ENCODE data around the gene ARHGEF17. TPM values are rescaled to one million over a fixed set of nuclear protein-coding genes. Genes with fewer than 3 reads are reported as not detected.

ARHGEF17 gene
- total and polyA plus RNA-seq, 2 of the 13 experiments (the other 11 are each of a cell fraction or from before 2014, with no cell fraction given), result 10.7 to 28.8 TPM

DNA sequence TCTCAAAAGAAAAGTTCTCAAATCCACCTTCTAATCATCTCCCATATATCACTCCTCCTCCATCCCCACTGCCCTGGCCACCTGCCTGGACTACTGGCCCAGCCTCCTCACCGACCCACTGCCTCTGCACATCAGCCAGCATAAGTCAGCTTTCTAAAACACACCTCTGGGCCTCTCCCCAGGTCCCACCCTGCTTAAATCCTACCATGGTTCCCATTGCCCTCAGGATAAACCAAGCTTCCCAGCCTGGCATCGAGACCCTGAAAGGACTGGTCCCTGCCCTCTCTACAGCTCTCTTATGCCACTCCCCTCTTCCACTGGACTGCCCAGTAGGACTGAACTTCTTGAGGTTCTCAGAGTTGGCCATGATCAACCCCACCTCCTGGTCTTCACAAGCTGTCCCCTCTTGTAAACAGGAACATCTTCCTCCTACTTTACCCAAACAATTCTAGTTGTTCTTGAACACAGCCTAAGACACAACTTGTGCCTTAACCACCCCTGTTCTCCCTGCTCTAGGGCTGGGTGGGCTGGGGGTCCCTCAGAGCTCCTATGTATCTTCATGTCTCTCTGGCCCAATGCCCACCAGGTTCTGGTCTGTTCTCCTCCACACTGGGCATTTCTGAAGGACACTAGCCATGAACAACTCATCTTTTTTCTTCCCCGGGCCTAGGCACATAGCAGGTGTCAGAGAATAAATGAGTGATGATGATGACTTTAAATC lies 48.5 kb upstream of the ARHGEF17 start:
- Histone ChIP-seq H3K4me3 (replicated peaks in 1 of 3; ENCODE audit: insufficient read depth in 1 of 3, low read depth in 2 of 3, low read length in 3 of 3) (no peak overlapping the region), H3K27me3 (ENCODE audit: control insufficient read depth in 1 of 2, insufficient read depth in 2 of 2, low read length in 2 of 2) (peaks cover 2 to 24% of the 10 kb centered on the region in 2 experiments; a peak in 4 of 5 replicates), H3K79me2 (ENCODE audit: insufficient read depth, low read length) (no peaks in the 10 kb centered on the region), H3K36me3 (replicated peaks in 1 of 2; ENCODE audit: control insufficient read depth in 1 of 2, insufficient read depth in 2 of 2, low read length in 2 of 2) (no peaks in the 10 kb centered on the region), H3K9ac (ENCODE audit: insufficient read depth, low read depth, low read length) (no peak overlapping the region), H4K20me1 (ENCODE audit: insufficient read depth, low read length) (no peaks in the 10 kb centered on the region), H3K27ac (ENCODE audit: extremely low read length, insufficient read depth, low read length) (no peak overlapping the region), H2AFZ (ENCODE audit: low read length) (no peak overlapping the region), H3K4me1 (ENCODE audit: insufficient read depth, low read length) (peaks cover 15% of the 10 kb centered on the region), H3K9me3 (ENCODE audit: low read length) (no peaks in the 10 kb centered on the region), H3K4me2 (ENCODE audit: low read depth, low read length) (no peak overlapping the region)
- POLR2A ChIA-PET, result no interaction called here
- intact Hi-C loops (cut with micrococcal nuclease; ENCODE audit: unreplicated experiment) (no loop called here), in situ Hi-C loops (cut with HindIII; ENCODE audit: extremely low pct_ligation_motif_present, low pct_unique_long_range_greater_than_20kb) (no loop called here)
- BruUV-seq (replicated peaks), result no TSS peak
- CTCF ChIA-PET (ENCODE audit: low intra/inter-chr PET ratio, low total read pairs), result no interaction called here
- TF ChIP-seq MYNN (CRISPR knock-in tag; IDR thresholded peaks at IDR 0.05; ENCODE audit: low read depth) (no peak), NFKB2 (CRISPR knock-in tag; IDR thresholded peaks at IDR 0.05; ENCODE audit: borderline replicate concordance) (no peak), ZNF367 (CRISPR knock-in tag; IDR thresholded peaks at IDR 0.05; ENCODE audit: borderline replicate concordance) (no peak), TAF15 (IDR thresholded peaks at IDR 0.05; ENCODE audit: low read depth, low read length, poor library complexity, severe bottlenecking) (no peak), ERF (CRISPR knock-in tag; IDR thresholded peaks at IDR 0.05) (no peak), JUNB (CRISPR knock-in tag; IDR thresholded peaks at IDR 0.05; ENCODE audit: borderline replicate concordance) (no peak), ZNF30 (CRISPR knock-in tag; IDR thresholded peaks at IDR 0.05) (no peak), ZNF766 (CRISPR knock-in tag; IDR thresholded peaks at IDR 0.05; ENCODE audit: borderline replicate concordance) (no peak)
- TF ChIP-seq, protein P1, sequence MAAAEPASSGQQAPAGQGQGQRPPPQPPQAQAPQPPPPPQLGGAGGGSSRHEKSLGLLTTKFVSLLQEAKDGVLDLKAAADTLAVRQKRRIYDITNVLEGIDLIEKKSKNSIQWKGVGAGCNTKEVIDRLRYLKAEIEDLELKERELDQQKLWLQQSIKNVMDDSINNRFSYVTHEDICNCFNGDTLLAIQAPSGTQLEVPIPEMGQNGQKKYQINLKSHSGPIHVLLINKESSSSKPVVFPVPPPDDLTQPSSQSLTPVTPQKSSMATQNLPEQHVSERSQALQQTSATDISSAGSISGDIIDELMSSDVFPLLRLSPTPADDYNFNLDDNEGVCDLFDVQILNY (CRISPR knock-in tag; conservative IDR thresholded peaks at IDR 0.05), result no peak
- TF ChIP-seq, protein P2, sequence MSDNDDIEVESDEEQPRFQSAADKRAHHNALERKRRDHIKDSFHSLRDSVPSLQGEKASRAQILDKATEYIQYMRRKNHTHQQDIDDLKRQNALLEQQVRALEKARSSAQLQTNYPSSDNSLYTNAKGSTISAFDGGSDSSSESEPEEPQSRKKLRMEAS (IDR thresholded peaks at IDR 0.05), result no peak
- ATAC-seq, result no peak
- WGBS (ENCODE audit: low lambda C conversion rate), result 25% methylated on average over 3 of the region's 3 CpGs
- no peak for DNase-seq (ENCODE audit: low spot score)
- FAIRE-seq, result no peak

Data from HepG2 (cell line).